HL-60 (cell line): ENCODE measurements around the gene TBX15.

Source experiments
- DNase-seq, 2 experiments: peaks; one replicate each; pipeline ENCODE4 v3.0.0-alpha.2; 2010 to 2020; ENCODE audit warnings: low read depth in 1 of 2, low spot score in 1 of 2
- H3K27ac ChIP-seq: fragments of 250-450 bp; sonication (Bioruptor Pico); replicated peaks from 2 replicates; pipeline ENCODE4 v1.5.1; 2020; ENCODE audit warnings: mild to moderate bottlenecking, moderate library complexity
- H3K27me3 ChIP-seq: fragments of 250-450 bp; sonication (Bioruptor Pico); 2 replicates; pipeline ENCODE4 v1.5.1; 2021; ENCODE audit warnings: mild to moderate bottlenecking, moderate library complexity; ENCODE audit not compliant: insufficient read depth, poor library complexity, severe bottlenecking
- H3K4me3 ChIP-seq: replicated peaks from 2 replicates; pipeline ENCODE4 v1.5.1; 2011; ENCODE audit warnings: mild to moderate bottlenecking, control low read depth, low read length; ENCODE audit not compliant: insufficient read depth
- CTCF ChIP-seq: IDR thresholded peaks from one replicate; pipeline ENCODE4 v1.5.1; 2011; ENCODE audit warnings: low read length, control low read depth, inconsistent platforms; ENCODE audit not compliant: insufficient read depth
- GABPA ChIP-seq: IDR thresholded peaks from 2 replicates; pipeline ENCODE4 v1.6.1; 2012; ENCODE audit warnings: low read depth
- POLR2AphosphoS5 ChIP-seq: IDR thresholded peaks from 2 replicates; pipeline ENCODE4 v1.6.1; 2012; ENCODE audit warnings: low read depth
- SPI1 ChIP-seq: IDR thresholded peaks from 2 replicates; pipeline ENCODE4 v1.6.1; 2012; ENCODE audit warnings: low read depth, mild to moderate bottlenecking, borderline replicate concordance
- TF ChIP-seq, protein P1 (sequence below): IDR thresholded peaks from 2 replicates; pipeline ENCODE4 v1.6.1; 2012; ENCODE audit warnings: low read depth; ENCODE audit not compliant: insufficient replicate concordance

The TBX15 gene

DNA sequence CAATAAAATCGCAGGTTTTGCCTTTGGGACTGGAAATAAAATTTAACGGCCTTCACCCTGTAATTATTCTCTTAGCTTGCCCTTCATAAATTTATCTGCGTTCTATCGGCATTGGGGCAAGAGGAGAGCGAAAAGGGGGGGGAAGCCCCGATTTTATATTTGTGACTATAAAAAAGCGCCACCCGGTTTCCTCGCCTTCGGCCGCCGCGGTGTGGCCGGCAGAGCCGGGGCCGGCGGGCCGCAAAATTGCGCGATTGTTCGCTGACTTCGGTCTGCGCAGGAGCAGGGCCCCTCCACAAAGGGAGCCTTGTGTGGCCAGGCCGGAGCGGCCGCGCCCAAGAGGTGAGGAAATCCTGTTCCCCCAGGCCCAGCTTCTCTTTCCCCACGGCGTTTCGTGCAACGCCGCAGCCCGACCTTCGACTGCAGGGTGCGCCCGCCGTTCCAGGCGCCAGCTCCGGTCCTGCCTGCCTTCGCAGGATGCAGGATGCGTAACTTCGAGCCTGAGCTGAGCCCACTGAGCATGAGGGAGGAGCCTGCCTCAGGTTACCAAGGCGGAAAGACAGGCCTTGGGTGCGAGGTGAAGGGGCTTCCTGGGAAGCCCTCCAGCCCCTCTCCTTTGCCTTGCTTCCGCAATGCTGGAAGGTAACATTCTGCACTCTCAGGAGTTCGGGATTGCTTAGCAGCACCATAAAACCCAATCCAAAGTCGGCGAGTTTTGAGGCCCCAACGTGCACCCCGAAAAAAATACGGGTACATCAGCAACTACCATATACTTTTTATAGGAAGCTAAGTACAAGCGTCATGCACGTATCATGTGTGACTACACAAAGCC lies 4.9 kb upstream of the TBX15 start:
- no peak for DNase-seq
- no peak overlapping the region for H3K27ac ChIP-seq
- peaks cover 84% of the 10 kb centered on the region for H3K27me3 ChIP-seq
- TF ChIP-seq GABPA, result no peak
- no peak overlapping the region for H3K4me3 ChIP-seq

- TF ChIP-seq POLR2AphosphoS5 (no peak), CTCF (no peak), GABPA (no peak), SPI1 (no peak)
- TF ChIP-seq, protein P1, sequence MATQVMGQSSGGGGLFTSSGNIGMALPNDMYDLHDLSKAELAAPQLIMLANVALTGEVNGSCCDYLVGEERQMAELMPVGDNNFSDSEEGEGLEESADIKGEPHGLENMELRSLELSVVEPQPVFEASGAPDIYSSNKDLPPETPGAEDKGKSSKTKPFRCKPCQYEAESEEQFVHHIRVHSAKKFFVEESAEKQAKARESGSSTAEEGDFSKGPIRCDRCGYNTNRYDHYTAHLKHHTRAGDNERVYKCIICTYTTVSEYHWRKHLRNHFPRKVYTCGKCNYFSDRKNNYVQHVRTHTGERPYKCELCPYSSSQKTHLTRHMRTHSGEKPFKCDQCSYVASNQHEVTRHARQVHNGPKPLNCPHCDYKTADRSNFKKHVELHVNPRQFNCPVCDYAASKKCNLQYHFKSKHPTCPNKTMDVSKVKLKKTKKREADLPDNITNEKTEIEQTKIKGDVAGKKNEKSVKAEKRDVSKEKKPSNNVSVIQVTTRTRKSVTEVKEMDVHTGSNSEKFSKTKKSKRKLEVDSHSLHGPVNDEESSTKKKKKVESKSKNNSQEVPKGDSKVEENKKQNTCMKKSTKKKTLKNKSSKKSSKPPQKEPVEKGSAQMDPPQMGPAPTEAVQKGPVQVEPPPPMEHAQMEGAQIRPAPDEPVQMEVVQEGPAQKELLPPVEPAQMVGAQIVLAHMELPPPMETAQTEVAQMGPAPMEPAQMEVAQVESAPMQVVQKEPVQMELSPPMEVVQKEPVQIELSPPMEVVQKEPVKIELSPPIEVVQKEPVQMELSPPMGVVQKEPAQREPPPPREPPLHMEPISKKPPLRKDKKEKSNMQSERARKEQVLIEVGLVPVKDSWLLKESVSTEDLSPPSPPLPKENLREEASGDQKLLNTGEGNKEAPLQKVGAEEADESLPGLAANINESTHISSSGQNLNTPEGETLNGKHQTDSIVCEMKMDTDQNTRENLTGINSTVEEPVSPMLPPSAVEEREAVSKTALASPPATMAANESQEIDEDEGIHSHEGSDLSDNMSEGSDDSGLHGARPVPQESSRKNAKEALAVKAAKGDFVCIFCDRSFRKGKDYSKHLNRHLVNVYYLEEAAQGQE, result no peak
- Histone ChIP-seq H3K4me3 (no peak overlapping the region), H3K27ac (no peak overlapping the region), H3K27me3 (peaks cover 86% of the 10 kb centered on the region)
- no peak for DNase-seq
Observed at GRCh38 chr1:118992237-118992825, 4.2 kb upstream of the TBX15 start.

GRCh38 chr1:118991448-118991847 lies 3.3 kb upstream of the TBX15 start:
- DNase-seq, result no peak
- Histone ChIP-seq H3K27me3 (peaks cover 95% of the 10 kb centered on the region), H3K4me3 (no peak overlapping the region), H3K27ac (no peak overlapping the region)
- TF ChIP-seq POLR2AphosphoS5 (no peak), GABPA (no peak), CTCF (no peak), SPI1 (no peak)
- TF ChIP-seq, protein P1, result no peak

DNA sequence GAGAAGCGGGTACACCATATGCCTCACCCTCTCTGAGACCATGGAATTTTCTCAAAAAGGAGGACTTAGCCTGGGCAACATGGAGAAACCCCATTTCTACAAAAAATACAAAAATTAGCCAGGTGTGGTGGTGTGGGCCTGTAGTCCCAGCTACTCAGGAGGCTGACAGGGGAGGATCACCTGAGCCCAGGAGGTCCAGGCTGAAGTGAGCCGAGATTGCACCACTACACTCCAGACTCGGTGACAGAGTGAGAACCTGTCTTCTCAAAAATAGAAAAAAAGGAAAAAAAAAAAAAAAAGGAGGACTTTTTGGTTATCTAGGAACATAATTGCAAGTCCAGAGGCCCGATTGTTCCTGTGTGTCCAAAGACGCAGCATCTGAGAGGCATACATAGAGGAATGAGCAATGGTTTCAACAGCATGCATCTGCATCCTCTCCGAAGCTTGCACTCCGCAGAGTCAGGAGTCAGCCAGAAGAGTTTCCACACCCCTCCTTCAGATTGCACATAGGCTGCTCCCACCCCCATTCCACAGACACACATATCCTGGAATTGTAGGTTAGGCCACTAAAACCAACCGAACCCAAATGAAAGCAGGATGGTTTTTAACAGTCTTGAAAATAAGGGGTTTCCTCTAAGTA lies 2.5 kb upstream of the TBX15 start:
- no peak overlapping the region for H3K27ac ChIP-seq
- no peak overlapping the region for H3K4me3 ChIP-seq
- TF ChIP-seq CTCF, result no peak
- TF ChIP-seq SPI1, result no peak
- TF ChIP-seq GABPA, result no peak
- no peak for TF ChIP-seq POLR2AphosphoS5
- TF ChIP-seq, protein P1, result no peak
- DNase-seq, result no peak
- peaks cover 97% of the 10 kb centered on the region for H3K27me3 ChIP-seq
